HAP-1 (cell line): ENCODE results near the gene CCDC154.

Experiments
- DNase-seq, 2 experiments: peaks; one replicate each; pipeline ENCODE4 v3.0.0-alpha.2; 2016 to 2020; ENCODE audit warnings: low spot score in 2 of 2
- H3K27me3 ChIP-seq: fragments of 250-450 bp; sonication (Bioruptor Pico); 2 replicates; pipeline ENCODE4 v1.5.1; 2020; ENCODE audit warnings: low read depth, mild to moderate bottlenecking, moderate library complexity
- H3K36me3 ChIP-seq: fragments of 250-450 bp; sonication (Bioruptor Pico); replicated peaks from 2 replicates; pipeline ENCODE4 v1.5.1; 2020; ENCODE audit warnings: mild to moderate bottlenecking
- H3K4me1 ChIP-seq: fragments of 250-450 bp; sonication (Bioruptor Pico); 2 replicates; pipeline ENCODE4 v1.5.1; 2020; ENCODE audit warnings: mild to moderate bottlenecking
- H3K4me3 ChIP-seq: fragments of 250-450 bp; sonication (Bioruptor Pico); 2 replicates; pipeline ENCODE4 v1.5.1; 2020; ENCODE audit warnings: mild to moderate bottlenecking, moderate library complexity
- H3K9me3 ChIP-seq: fragments of 250-450 bp; sonication (Bioruptor Pico); 2 replicates; pipeline ENCODE4 v1.5.1; 2020; ENCODE audit warnings: mild to moderate bottlenecking, moderate library complexity
- in situ Hi-C: fragments of 300-500 bp; cut with MboI; formaldehyde crosslinking; loops from 3 replicates; pipeline ENCODE4 v1.14.3; 2020; ENCODE audit warnings: low sequenced_read_pairs, inconsistent platforms, mixed read lengths

The CCDC154 gene

GRCh38 chr16:1443980-1444729, at the start of gene CCDC154:
Gene CCDC154 (minus strand): TSS chr16:1444556. CDS start chr16:1444322, 234 bp downstream.
- in situ Hi-C loops = no loop called here
- no peaks in the 10 kb centered on the region for H3K4me1 ChIP-seq
- no peaks in the 10 kb centered on the region; the same call in 1 of the 2 replicates for H3K36me3 ChIP-seq

GRCh38 chr16:1493746-1494094, 49.4 kb upstream of the CCDC154 start:
- peak in 1 of 2 experiments; percentile 41 for DNase-seq
- in situ Hi-C loops = no loop called here
- H3K4me3 ChIP-seq = peak overlapping the region; percentile 77
- peaks cover 37% of the 10 kb centered on the region for H3K36me3 ChIP-seq
- H3K27me3 ChIP-seq = no peaks in the 10 kb centered on the region
- H3K4me1 ChIP-seq = peaks cover 6% of the 10 kb centered on the region
- no peaks in the 10 kb centered on the region for H3K9me3 ChIP-seq

More at GRCh38 chr16:1443980-1444729, at the start of gene CCDC154:
- H3K27me3 ChIP-seq = no peaks in the 10 kb centered on the region
- DNase-seq = no peak
- H3K4me3 ChIP-seq = no peak within 1 kb of the TSS
- no peaks in the 10 kb centered on the region for H3K9me3 ChIP-seq

DNA sequence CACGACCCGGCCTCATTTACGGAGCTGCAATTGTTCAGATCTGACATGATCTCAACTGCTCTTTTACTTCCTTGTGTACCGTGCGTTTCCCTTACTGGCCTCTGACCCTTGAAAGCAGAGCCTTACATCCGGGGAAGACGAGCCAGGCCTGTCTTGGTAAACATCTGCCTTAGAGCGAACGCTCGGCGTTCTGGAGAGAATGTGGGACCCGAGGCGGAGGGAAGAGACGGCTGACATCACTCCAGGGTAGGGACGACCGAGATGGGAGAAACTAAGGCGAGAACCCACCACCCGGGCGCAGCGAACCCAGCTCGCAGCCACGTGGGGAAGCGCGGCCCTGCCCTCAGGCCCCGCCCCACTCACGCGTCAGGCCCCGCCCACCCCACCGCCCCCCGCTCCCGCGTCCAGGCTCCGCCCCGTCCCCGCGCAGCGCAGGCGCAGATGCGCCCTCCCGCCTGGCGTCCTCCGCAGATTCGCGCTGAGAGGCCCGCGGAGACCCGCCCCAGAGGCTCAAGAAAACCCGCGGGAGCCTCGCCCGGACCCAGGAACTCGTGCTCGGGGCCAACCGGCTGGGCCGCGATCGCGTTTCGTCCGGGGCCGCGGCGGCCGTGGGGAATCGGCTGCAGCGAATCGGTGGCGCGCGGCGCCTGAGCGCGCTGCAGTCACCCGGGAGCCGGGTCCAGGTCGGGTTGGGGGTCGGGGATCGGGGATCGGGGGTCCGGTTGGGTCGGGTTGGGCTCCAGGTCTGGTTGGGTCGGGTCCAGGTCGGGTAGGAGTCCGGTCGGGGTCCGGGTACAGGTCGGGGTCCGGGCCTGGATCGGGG, 48.8 kb upstream of the CCDC154 start, which contains the start of gene TELO2:
Gene TELO2 (plus strand): TSS at position 438 of the 823 bp plus-strand sequence. CDS start 922 bp downstream, outside the sequence.
- no peaks in the 10 kb centered on the region for H3K27me3 ChIP-seq
- DNase-seq = peak; percentile 73 to 90
- H3K9me3 ChIP-seq = no peaks in the 10 kb centered on the region
- H3K36me3 ChIP-seq = peaks cover 36% of the 10 kb centered on the region
- H3K4me3 ChIP-seq = peak within 1 kb of the TSS; percentile 77
- in situ Hi-C loops = no loop called here
- H3K4me1 ChIP-seq = peaks cover 6% of the 10 kb centered on the region

- in situ Hi-C loops = no loop called here
- H3K4me1 ChIP-seq = peaks cover 6% of the 10 kb centered on the region
- peaks cover 31% of the 10 kb centered on the region for H3K36me3 ChIP-seq
- DNase-seq = no peak
- no peaks in the 10 kb centered on the region for H3K9me3 ChIP-seq
- H3K4me3 ChIP-seq = peak overlapping the region; percentile 77
- no peaks in the 10 kb centered on the region for H3K27me3 ChIP-seq
Measured at GRCh38 chr16:1492082-1492922, 47.9 kb upstream of the CCDC154 start.

GRCh38 chr16:1491327-1491726, 47.0 kb upstream of the CCDC154 start:
- peaks cover 21% of the 10 kb centered on the region for H3K36me3 ChIP-seq
- in situ Hi-C loops = no loop called here

GRCh38 chr16:1489077-1489476, 44.7 kb upstream of the CCDC154 start:
- Histone ChIP-seq H3K4me1 (peaks cover 6% of the 10 kb centered on the region), H3K4me3 (no peak overlapping the region), H3K9me3 (no peaks in the 10 kb centered on the region), H3K36me3 (peaks cover under 1% of the 10 kb centered on the region; the same call in 1 of the 2 replicates), H3K27me3 (no peaks in the 10 kb centered on the region)
- DNase-seq = no peak
- in situ Hi-C loops = no loop called here

More at GRCh38 chr16:1491327-1491726, 47.0 kb upstream of the CCDC154 start:
- Histone ChIP-seq H3K9me3 (no peaks in the 10 kb centered on the region), H3K4me3 (no peak overlapping the region), H3K4me1 (peaks cover 6% of the 10 kb centered on the region), H3K27me3 (no peaks in the 10 kb centered on the region)
- DNase-seq = no peak

- no peaks in the 10 kb centered on the region for H3K27me3 ChIP-seq
Measured at GRCh38 chr16:1488619-1489018, 44.3 kb upstream of the CCDC154 start, which contains the start of gene PTX4. Gene PTX4 (minus strand): TSS chr16:1488944. CDS start chr16:1488909, 35 bp downstream.

DNA sequence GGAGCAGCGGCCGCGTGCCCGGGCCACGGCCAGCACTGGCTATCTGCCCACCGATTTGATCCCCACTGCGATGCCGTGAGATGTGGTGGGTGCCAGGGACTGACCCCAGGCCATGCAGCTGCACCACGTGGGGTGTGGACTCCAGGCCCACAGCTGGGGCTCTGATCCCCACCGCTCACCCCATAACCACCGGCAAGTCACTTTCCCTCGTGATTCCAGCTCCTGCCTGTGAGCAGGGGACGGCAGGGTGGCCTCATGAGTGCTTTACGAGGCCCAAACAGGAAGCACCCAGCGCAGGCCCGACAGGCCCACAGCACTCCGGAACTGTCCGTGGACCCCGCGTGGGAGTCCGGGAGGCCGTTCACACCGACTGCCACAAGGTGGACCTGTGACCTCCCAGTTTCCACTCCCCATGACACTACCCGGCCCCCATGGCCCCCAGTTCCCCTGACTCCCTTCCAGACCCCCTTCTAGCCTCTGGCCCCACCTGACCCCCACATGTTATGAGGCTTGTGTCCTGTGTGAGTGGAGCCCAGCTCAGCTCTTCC, 43.8 kb upstream of the CCDC154 start:
- no peaks in the 10 kb centered on the region for H3K9me3 ChIP-seq
- in situ Hi-C loops = no loop called here
- no peak overlapping the region for H3K4me3 ChIP-seq
- no peak for DNase-seq
- H3K27me3 ChIP-seq = no peaks in the 10 kb centered on the region
- H3K36me3 ChIP-seq = no peaks in the 10 kb centered on the region
- peaks cover 6% of the 10 kb centered on the region for H3K4me1 ChIP-seq

More at GRCh38 chr16:1488619-1489018, 44.3 kb upstream of the CCDC154 start, which contains the start of gene PTX4:
- peaks cover 6% of the 10 kb centered on the region for H3K4me1 ChIP-seq
- no peaks in the 10 kb centered on the region for H3K9me3 ChIP-seq
- no peaks in the 10 kb centered on the region for H3K36me3 ChIP-seq
- H3K4me3 ChIP-seq = no peak within 1 kb of the TSS
- no peak for DNase-seq
- in situ Hi-C loops = no loop called here

GRCh38 chr16:1487395-1488053, 43.2 kb upstream of the CCDC154 start:
- Histone ChIP-seq H3K36me3 (no peaks in the 10 kb centered on the region), H3K4me3 (no peak overlapping the region), H3K4me1 (peaks cover under 1% of the 10 kb centered on the region), H3K9me3 (no peaks in the 10 kb centered on the region), H3K27me3 (no peaks in the 10 kb centered on the region)
- no peak for DNase-seq
- in situ Hi-C loops = no loop called here

DNA sequence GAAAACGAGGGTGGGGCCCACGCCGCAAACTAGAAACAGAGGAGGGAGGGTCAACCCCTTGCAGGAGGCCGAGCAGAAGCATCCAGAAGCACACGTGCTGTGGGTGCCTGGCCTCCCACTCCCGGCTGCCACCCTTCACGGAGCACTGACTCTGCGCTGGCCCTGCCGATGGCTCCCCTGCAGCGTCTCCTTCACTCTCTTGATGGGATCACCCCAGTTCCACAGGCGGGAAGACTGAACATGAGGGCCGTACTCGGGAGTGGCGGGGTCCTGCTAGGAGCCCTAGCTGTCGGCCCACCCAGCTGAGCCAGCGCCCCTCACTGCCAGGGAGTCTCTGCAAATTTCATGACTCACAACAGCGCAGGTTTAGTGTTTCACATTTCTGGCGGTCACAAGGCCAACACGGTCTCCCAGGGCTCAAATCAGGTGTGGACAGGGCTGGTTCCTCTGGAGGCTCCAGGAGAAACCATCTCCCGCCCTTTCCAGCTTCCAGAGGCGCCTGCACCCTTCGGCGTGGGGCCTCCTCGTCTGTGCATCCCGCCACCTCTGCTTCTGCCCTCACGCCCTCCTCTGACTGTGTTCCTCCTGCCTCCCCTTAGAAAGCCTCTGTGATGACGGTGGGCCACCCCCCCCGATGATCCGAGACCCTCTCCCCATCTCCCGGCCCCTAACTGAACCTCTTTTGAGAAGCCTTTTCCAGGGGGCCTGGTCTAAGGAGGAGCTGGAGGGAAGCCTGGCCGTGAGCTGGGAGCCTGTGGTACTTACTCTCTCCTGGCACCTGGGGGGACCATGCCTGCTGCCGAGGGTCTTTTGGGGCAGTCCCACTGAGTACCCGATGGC, 42.4 kb upstream of the CCDC154 start:
- no peaks in the 10 kb centered on the region for H3K36me3 ChIP-seq
- in situ Hi-C loops = no loop called here
- H3K4me3 ChIP-seq = no peak overlapping the region
- no peak for DNase-seq
- H3K4me1 ChIP-seq = no peaks in the 10 kb centered on the region
- H3K9me3 ChIP-seq = no peaks in the 10 kb centered on the region
- no peaks in the 10 kb centered on the region for H3K27me3 ChIP-seq

DNA sequence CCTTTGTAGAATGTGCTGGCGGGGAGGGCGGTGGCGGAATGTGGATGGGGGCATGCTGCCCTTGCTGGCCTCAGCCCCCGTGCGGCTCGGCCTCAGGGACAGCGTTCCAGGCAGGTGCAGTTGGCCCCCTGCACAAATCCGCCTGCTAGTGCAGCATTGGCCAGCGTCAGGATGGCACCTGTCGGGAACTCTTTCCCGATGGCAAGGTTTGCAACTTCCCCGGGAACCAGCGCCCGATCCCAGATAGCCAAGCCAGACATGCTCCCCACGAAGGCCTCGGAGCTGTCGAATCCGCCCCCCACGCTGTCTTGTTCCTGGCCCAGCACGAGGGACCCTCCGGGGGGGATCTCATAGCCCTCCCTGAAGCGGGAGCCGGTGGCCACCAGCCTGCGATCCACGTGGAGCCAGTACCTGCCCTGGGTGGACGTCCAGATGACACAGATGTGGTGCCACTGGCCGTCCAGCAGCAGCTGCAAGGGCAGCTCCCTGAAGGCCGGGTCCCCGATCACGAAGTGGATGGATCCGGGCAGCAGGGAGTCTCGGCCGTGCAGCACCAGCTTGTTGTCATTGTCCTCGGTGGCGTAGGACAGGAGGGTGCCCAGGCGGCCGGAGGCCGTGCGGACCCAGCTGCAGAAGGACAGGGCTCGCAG, 41.6 kb upstream of the CCDC154 start:
- H3K4me3 ChIP-seq = no peak overlapping the region
- DNase-seq = no peak
- H3K36me3 ChIP-seq = no peaks in the 10 kb centered on the region
- H3K27me3 ChIP-seq = no peaks in the 10 kb centered on the region
- H3K9me3 ChIP-seq = no peaks in the 10 kb centered on the region
- in situ Hi-C loops = no loop called here
- H3K4me1 ChIP-seq = no peaks in the 10 kb centered on the region
